Gastrocnemius medialis (tissue), 4 donors: ENCODE data around the gene GEMIN7. TPM values are rescaled to one million over a fixed set of nuclear protein-coding genes. Genes with fewer than 3 reads are reported as not detected.
"Not testable (repeated sequence)": the region's sequence is repeated elsewhere in the genome, so short reads cannot be mapped to it uniquely, and the experiment has no call there.

Source experiments
- ATAC-seq, 2 donors: fragments of 150-250 bp; one replicate each; pipeline ENCODE4 v1.9.1; 2016
- DNase-seq, 2 donors: peaks; one replicate each; pipeline ENCODE4 v3.0.0-alpha.2; 2019
- H3K27ac ChIP-seq, 4 donors: fragments of 200-600 bp; sonication (generic); 1 replicate in 1 of 4; 2 replicates in 3 of 4; pipeline ENCODE4 v1.5.1; 2016 to 2018; ENCODE audit warnings: mild to moderate bottlenecking in 2 of 4, moderate library complexity in 1 of 4
- H3K27me3 ChIP-seq, 3 donors: fragments of 200-600 bp; sonication (generic) in 2 of 3; 1 replicate in 1 of 3; 2 replicates in 2 of 3; pipeline versions ENCODE4 v1.5.1 to v1.6.0; 2016 to 2019; ENCODE audit warnings: mild to moderate bottlenecking in 1 of 3, moderate library complexity in 1 of 3
- H3K36me3 ChIP-seq, 2 donors: fragments of 200-600 bp; sonication (generic) in 1 of 2; one replicate each; pipeline ENCODE4 v1.5.1; 2017 to 2018
- H3K4me1 ChIP-seq, 2 donors: fragments of 200-600 bp; sonication (generic) in 1 of 2; one replicate each; pipeline ENCODE4 v1.5.1; 2016 to 2017; ENCODE audit warnings: mild to moderate bottlenecking in 2 of 2
- H3K4me3 ChIP-seq, 4 donors: fragments of 200-600 bp; sonication (generic) in 3 of 4; 1 replicate in 1 of 4; 2 replicates in 3 of 4; pipeline ENCODE4 v1.5.1; 2016 to 2019; ENCODE audit warnings: mild to moderate bottlenecking in 2 of 4
- H3K9me3 ChIP-seq, 3 donors: fragments of 200-600 bp; sonication (generic) in 2 of 3; 1 replicate in 1 of 3; 2 replicates in 2 of 3; pipeline ENCODE4 v1.5.1; 2016 to 2019
- POLR2A ChIP-seq, 2 donors: fragments of 450-650 bp; IDR thresholded peaks; one replicate each; pipeline ENCODE4 v1.6.1; 2017; ENCODE audit warnings: antibody characterized with exemption in 2 of 2, mild to moderate bottlenecking in 2 of 2, moderate library complexity in 2 of 2
- in situ Hi-C, 4 donors: fragments of 200-750 bp; cut with MboI; loops; one replicate each; pipeline versions ENCODE4 v1.15.0 to v1.8.0; 2017; ENCODE audit warnings: low sequenced_read_pairs in 4 of 4
- intact Hi-C: fragments of 100-400 bp; cut with DNase I; formaldehyde crosslinking; loops from one replicate; pipeline ENCODE4 v1.15.1; 2023; ENCODE audit warnings: low total_unique reads
- total RNA-seq, 4 donors: library from RNA; depleted of rRNA; stranded (reverse); fragments of >200 nt; gene quantifications; one replicate each; pipeline versions ENCODE4 v1.1.0 to v1.2.3, GENCODE V29; 2016
- TF ChIP-seq, protein P1 (sequence below), 5 experiments: fragments of 450-650 bp in 3 of 5; fragments of 200-600 bp in 2 of 5; sonication (generic) in 2 of 5; IDR thresholded peaks in 4 of 5; conservative IDR thresholded peaks in 1 of 5; 1 replicate in 4 of 5; 2 replicates in 1 of 5; pipeline ENCODE4 v1.5.1; 2016 to 2019; ENCODE audit warnings: antibody characterized with exemption in 5 of 5, mild to moderate bottlenecking in 3 of 5, moderate library complexity in 3 of 5

Gene GEMIN7
- total RNA-seq, 4 donors from 2014 or later = 18.6 to 33.4 (median 27.9) TPM

DNA sequence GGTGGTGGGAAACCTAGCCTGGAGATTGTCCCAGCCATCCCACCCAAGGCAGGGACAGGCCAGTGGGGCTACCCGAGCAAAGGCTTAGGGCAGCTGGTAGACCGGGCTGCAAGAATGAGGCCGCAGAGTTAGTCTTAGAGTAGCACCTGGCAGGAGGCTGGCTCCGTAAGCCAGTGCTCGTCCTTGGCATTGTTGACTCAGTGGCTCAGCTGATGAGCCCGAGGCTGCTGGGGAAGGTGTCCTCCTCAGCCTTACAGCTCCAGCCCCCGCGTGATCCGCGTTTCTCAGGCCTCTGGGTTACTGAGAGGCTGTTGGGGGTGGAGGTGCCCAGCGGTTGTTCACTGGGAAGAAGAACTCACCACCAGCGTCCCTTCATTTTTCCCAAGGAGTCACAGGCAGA lies 38.6 kb downstream of the GEMIN7 start:
- no peaks in the 10 kb centered on the region for H3K9me3 ChIP-seq
- intact Hi-C loops (no loop called here), in situ Hi-C loops (no loop called here)
- no peak for DNase-seq
- TF ChIP-seq POLR2A (IDR thresholded peaks at IDR 0.05) = no peak
- TF ChIP-seq, protein P1, sequence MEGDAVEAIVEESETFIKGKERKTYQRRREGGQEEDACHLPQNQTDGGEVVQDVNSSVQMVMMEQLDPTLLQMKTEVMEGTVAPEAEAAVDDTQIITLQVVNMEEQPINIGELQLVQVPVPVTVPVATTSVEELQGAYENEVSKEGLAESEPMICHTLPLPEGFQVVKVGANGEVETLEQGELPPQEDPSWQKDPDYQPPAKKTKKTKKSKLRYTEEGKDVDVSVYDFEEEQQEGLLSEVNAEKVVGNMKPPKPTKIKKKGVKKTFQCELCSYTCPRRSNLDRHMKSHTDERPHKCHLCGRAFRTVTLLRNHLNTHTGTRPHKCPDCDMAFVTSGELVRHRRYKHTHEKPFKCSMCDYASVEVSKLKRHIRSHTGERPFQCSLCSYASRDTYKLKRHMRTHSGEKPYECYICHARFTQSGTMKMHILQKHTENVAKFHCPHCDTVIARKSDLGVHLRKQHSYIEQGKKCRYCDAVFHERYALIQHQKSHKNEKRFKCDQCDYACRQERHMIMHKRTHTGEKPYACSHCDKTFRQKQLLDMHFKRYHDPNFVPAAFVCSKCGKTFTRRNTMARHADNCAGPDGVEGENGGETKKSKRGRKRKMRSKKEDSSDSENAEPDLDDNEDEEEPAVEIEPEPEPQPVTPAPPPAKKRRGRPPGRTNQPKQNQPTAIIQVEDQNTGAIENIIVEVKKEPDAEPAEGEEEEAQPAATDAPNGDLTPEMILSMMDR (IDR thresholded peaks at IDR 0.05 in 4 of 5, conservative IDR thresholded peaks at IDR 0.05 in 1 of 5) = no peak
- ATAC-seq = no peak
- peaks cover 40 to 46% of the 10 kb centered on the region in 2 donors for H3K4me1 ChIP-seq
- H3K4me3 ChIP-seq = no peak overlapping the region
- no peaks in the 10 kb centered on the region for H3K36me3 ChIP-seq
- H3K27ac ChIP-seq = peak overlapping the region in 3 of 4 donors; percentile 43 to 74 (median 56)
- no peaks in the 10 kb centered on the region for H3K27me3 ChIP-seq

DNA sequence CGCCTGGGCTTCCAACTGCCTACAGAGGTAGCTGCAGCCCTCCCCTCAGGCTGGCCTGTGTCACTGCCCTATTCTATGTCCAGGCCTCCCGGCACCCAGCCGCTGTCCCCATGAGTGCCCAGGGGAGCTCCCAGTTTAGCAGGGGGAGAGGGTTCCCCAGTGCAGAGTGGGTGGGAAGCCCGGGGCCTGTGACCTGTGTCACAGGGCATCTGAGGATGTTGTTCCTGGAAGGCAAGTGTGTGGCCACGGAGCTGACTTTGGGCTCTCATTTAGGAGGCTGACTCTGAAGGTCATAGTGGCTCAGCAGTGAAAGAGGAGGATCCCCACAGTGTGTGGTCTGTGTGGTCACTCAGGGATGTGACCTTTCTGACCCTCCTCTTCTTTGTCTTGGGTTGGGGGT lies 39.0 kb downstream of the GEMIN7 start:
- H3K27me3 ChIP-seq = no peaks in the 10 kb centered on the region
- no peaks in the 10 kb centered on the region for H3K36me3 ChIP-seq
- TF ChIP-seq, protein P1 (IDR thresholded peaks at IDR 0.05 in 4 of 5, conservative IDR thresholded peaks at IDR 0.05 in 1 of 5) = no peak
- TF ChIP-seq POLR2A (IDR thresholded peaks at IDR 0.05) = no peak
- H3K4me1 ChIP-seq = peaks cover 40 to 46% of the 10 kb centered on the region in 2 donors
- no peak overlapping the region for H3K4me3 ChIP-seq
- ATAC-seq (no peak), DNase-seq (no peak)
- H3K27ac ChIP-seq = peak overlapping the region; percentile 41 to 74 (median 50)
- in situ Hi-C loops (no loop called here), intact Hi-C loops (no loop called here)
- no peaks in the 10 kb centered on the region for H3K9me3 ChIP-seq

DNA sequence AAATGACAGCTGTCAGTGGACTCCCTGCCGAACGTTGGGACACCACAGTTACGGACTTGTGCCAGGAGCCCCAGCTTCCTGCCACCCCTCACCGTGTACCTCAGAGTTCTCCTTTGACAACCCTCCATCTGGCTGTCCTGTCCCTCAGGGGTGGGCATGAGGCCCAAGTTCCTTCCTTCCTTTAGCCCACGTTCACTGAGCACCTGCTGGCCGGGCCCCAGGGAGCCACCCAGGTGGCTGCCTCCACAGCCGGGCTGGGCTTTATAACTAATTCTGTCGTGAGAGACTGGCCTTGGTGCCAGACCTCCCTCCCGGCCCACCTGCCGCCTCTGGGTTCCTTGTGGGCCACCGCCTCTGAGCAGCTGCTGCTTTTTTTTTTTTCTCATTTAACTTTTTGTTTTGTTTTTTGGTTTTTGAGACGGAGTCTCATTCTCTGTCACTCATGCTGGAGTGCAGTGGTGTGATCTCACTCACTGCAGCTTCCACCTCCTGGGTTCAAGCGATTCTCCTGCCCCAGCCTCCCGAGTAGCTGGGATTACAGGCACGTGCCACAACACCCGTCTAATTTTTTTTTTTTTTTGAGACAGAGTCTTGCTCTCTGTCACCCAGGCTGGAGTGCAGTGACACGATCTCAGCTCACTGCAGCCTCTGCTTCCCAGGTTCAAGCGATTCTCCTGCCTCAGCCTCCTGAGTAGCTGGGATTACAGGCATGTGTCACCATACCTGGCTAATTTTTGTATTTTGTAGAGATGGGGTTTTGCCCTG lies 39.7 kb downstream of the GEMIN7 start:
- H3K4me3 ChIP-seq, H3K9me3 ChIP-seq, H3K36me3 ChIP-seq, in situ Hi-C loops, DNase-seq, intact Hi-C loops, H3K27me3 ChIP-seq: not testable (repeated sequence)
- peak in 1 of 2 donors; percentile 3 for ATAC-seq
- Histone ChIP-seq H3K27ac (peak overlapping the region; percentile 41 to 74 (median 50)), H3K4me1 (peaks cover 40 to 46% of the 10 kb centered on the region in 2 donors)

DNA sequence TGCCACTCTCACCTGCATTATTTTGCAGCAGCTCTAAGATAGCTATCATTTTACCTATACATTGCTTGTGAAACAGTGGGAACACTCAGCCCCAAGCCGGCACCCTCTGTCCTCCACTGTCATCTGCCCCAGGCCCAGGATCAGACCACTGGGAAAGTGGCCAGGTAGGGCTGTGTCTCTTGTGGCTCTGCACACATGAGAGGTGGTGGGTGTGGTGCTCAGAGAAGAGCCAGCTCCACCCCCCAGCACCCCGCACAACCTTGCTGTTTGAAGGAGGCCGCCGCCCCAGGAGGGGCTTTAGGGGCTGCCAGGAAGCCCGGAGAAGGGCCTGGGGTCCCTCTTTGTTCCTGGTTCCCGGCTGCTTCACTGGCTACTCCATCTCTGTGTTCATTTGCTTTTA lies 40.5 kb downstream of the GEMIN7 start:
- Histone ChIP-seq H3K4me3 (no peak overlapping the region), H3K27me3 (no peaks in the 10 kb centered on the region), H3K4me1 (peaks cover 36 to 46% of the 10 kb centered on the region in 2 donors), H3K27ac (no peak overlapping the region), H3K9me3 (no peaks in the 10 kb centered on the region), H3K36me3 (no peaks in the 10 kb centered on the region)
- DNase-seq (no peak), ATAC-seq (no peak)
- intact Hi-C loops = no loop called here
- no peak for TF ChIP-seq POLR2A (IDR thresholded peaks at IDR 0.05)
- TF ChIP-seq, protein P1 (IDR thresholded peaks at IDR 0.05 in 4 of 5, conservative IDR thresholded peaks at IDR 0.05 in 1 of 5) = no peak
- in situ Hi-C loops = no loop called here

GRCh38 chr19:45121827-45122345 lies 42.8 kb downstream of the GEMIN7 start:
- H3K4me3 ChIP-seq = no peak overlapping the region
- in situ Hi-C loops = no loop called here
- intact Hi-C loops = no loop called here
- no peak for ATAC-seq
- H3K4me1 ChIP-seq = peaks cover 20 to 29% of the 10 kb centered on the region in 2 donors
- H3K27me3 ChIP-seq = no peaks in the 10 kb centered on the region
- H3K36me3 ChIP-seq = no peaks in the 10 kb centered on the region
- no peaks in the 10 kb centered on the region for H3K9me3 ChIP-seq
- no peak overlapping the region for H3K27ac ChIP-seq
- no peak for DNase-seq
- TF ChIP-seq POLR2A (IDR thresholded peaks at IDR 0.05) = no peak
- TF ChIP-seq, protein P1 (IDR thresholded peaks at IDR 0.05 in 4 of 5, conservative IDR thresholded peaks at IDR 0.05 in 1 of 5) = no peak
